NB4 (cell line): ENCODE measurements around the gene TRIM37.

ENCODE experiments used
- TF ChIP-seq, protein P1 (sequence below): IDR thresholded peaks from 2 replicates; pipeline ENCODE4 v1.6.1; 2011; ENCODE audit warnings: low read depth, low read length
- TF ChIP-seq, protein P2 (sequence below): IDR thresholded peaks from one replicate; pipeline ENCODE4 v1.5.1; 2012; ENCODE audit warnings: low read depth, low read length

DNA sequence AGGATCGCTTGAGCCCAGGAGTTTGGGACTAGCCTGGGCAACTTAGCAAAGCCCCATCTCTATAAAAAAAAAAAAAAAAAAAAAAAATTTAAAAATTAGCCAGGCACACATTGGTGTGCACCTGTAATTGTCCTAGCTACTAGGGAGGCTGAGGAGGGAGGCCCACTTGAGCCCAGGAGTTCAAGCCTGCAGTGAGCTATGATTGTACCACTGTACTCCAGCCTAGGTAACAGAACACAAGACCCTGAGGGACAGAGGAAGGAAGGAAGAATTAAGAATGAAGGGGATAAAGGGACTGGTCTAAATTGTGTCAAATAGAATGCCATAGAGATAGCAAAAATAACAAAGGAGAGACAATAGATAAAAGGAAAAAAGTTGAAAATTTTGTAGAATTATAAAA is 102.8 kb downstream of the TRIM37 start:
- TF ChIP-seq, protein P1, sequence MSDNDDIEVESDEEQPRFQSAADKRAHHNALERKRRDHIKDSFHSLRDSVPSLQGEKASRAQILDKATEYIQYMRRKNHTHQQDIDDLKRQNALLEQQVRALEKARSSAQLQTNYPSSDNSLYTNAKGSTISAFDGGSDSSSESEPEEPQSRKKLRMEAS = no peak
- TF ChIP-seq, protein P2, sequence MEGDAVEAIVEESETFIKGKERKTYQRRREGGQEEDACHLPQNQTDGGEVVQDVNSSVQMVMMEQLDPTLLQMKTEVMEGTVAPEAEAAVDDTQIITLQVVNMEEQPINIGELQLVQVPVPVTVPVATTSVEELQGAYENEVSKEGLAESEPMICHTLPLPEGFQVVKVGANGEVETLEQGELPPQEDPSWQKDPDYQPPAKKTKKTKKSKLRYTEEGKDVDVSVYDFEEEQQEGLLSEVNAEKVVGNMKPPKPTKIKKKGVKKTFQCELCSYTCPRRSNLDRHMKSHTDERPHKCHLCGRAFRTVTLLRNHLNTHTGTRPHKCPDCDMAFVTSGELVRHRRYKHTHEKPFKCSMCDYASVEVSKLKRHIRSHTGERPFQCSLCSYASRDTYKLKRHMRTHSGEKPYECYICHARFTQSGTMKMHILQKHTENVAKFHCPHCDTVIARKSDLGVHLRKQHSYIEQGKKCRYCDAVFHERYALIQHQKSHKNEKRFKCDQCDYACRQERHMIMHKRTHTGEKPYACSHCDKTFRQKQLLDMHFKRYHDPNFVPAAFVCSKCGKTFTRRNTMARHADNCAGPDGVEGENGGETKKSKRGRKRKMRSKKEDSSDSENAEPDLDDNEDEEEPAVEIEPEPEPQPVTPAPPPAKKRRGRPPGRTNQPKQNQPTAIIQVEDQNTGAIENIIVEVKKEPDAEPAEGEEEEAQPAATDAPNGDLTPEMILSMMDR = no peak
